Cardiac septum (tissue), 1 donor: ENCODE results near the gene CUX1. TPM values are rescaled to one million over a fixed set of nuclear protein-coding genes. Genes with fewer than 3 reads are reported as not detected.
"Not testable (repeated sequence)": the region's sequence is repeated elsewhere in the genome, so short reads cannot be mapped to it uniquely, and the experiment has no call there.

Experiments
- DNase-seq: peaks from one replicate; pipeline ENCODE4 v3.0.0-alpha.2; 2020; ENCODE audit warnings: low spot score
- intact Hi-C: fragments of 100-400 bp; cut with DNase I; formaldehyde crosslinking; loops from one replicate; pipeline ENCODE4 v1.14.0; 2022
- total RNA-seq: library from RNA; stranded (reverse); fragmentation: NEBNext Ultra II Directional; extraction: Animal tissue kit (Norgen Biotek cat#: 25700); gene quantifications from one replicate; pipeline ENCODE4 v1.2.1, GENCODE V29; 2021
- donor health status: DM: no; HTN: no; CAD: no.

Gene CUX1
- total RNA-seq, 1 donor from 2014 or later, result 171 TPM

GRCh38 chr7:102039706-102040105, 222.3 kb downstream of the CUX1 start:
- intact Hi-C loops, result loop anchor here (2.0 kb wide), 2 partner anchors 15 to 183 kb away; no protein-coding TSS in a partner anchor
- DNase-seq, result no peak

- intact Hi-C loops, result loop anchor here (2.0 kb wide), 1 partner anchor 16 kb away; no protein-coding TSS in a partner anchor
- peak; percentile 76 for DNase-seq
Observed at GRCh38 chr7:102040569-102040968, 223.1 kb downstream of the CUX1 start.

GRCh38 chr7:102042016-102042656, 224.7 kb downstream of the CUX1 start:
- DNase-seq, result no peak
- intact Hi-C loops, result no loop called here

GRCh38 chr7:102042796-102043195, 225.4 kb downstream of the CUX1 start:
- DNase-seq, intact Hi-C loops: not testable (repeated sequence)

- intact Hi-C loops, result no loop called here
- no peak for DNase-seq
Observed at GRCh38 chr7:102044641-102044983, 227.2 kb downstream of the CUX1 start.

GRCh38 chr7:102044984-102045673, 227.7 kb downstream of the CUX1 start:
- no peak for DNase-seq
- intact Hi-C loops, result loop anchor here (5.0 kb wide), 1 partner anchor 228 kb away; the partner anchor contains the start of gene CUX1

- intact Hi-C loops, result loop anchor here (5.0 kb wide), 1 partner anchor 229 kb away; the partner anchor contains the start of gene CUX1
- no peak for DNase-seq
Observed at GRCh38 chr7:102045681-102046372, 228.4 kb downstream of the CUX1 start.

GRCh38 chr7:102046373-102047117, 229.1 kb downstream of the CUX1 start:
- intact Hi-C loops, result loop anchor here (5.0 kb wide), 1 partner anchor 229 kb away; the partner anchor contains the start of gene CUX1
- DNase-seq, result peak; percentile 1

GRCh38 chr7:102047167-102047566, 229.7 kb downstream of the CUX1 start:
- DNase-seq, result peak; percentile 12
- intact Hi-C loops, result loop anchor here (5.0 kb wide), 1 partner anchor 230 kb away; the partner anchor contains the start of gene CUX1

- intact Hi-C loops, result loop anchor here (5.0 kb wide), 1 partner anchor 232 kb away; the partner anchor contains the start of gene CUX1
Observed at GRCh38 chr7:102049765-102050164, 232.3 kb downstream of the CUX1 start.

GRCh38 chr7:102050864-102051460, 233.5 kb downstream of the CUX1 start:
- intact Hi-C loops, result no loop called here

More at GRCh38 chr7:102049765-102050164, 232.3 kb downstream of the CUX1 start:
- DNase-seq, result no peak

GRCh38 chr7:102051736-102052135, 234.3 kb downstream of the CUX1 start:
- DNase-seq, intact Hi-C loops: not testable (repeated sequence)

More at GRCh38 chr7:102050864-102051460, 233.5 kb downstream of the CUX1 start:
- no peak for DNase-seq

- intact Hi-C loops, result no loop called here
- DNase-seq, result no peak
Observed at GRCh38 chr7:102054158-102054557, 236.7 kb downstream of the CUX1 start.

GRCh38 chr7:102055181-102055976, 238.0 kb downstream of the CUX1 start:
- no peak for DNase-seq
- intact Hi-C loops, result no loop called here

GRCh38 chr7:102059524-102059923, 242.1 kb downstream of the CUX1 start:
- intact Hi-C loops, result no loop called here
- peak; percentile 4 for DNase-seq

GRCh38 chr7:102061354-102061945, 244.0 kb downstream of the CUX1 start:
- DNase-seq, result peak; percentile 63
- intact Hi-C loops, result no loop called here

GRCh38 chr7:102061981-102062390, 244.6 kb downstream of the CUX1 start:
- DNase-seq, result peak; percentile 76
- intact Hi-C loops, result no loop called here

- peak; percentile 75 for DNase-seq
- intact Hi-C loops, result no loop called here
Observed at GRCh38 chr7:102063690-102064180, 246.3 kb downstream of the CUX1 start.
